ENCODE results near the gene WDR64. TPM values are rescaled to one million over a fixed set of nuclear protein-coding genes. Genes with fewer than 3 reads are reported as not detected.
"Not testable (repeated sequence)": the region's sequence is repeated elsewhere in the genome, so short reads cannot be mapped to it uniquely, and the experiment has no call there.

WDR64 gene
- total RNA-seq, 1 experiment from 2014 or later: not detected

- Histone ChIP-seq H2AFZ (ENCODE audit: low read length) (no peak overlapping the region), H3K79me2 (ENCODE audit: low read length) (no peaks in the 10 kb centered on the region), H3K36me3 (ENCODE audit: low read depth, low read length) (no peaks in the 10 kb centered on the region), H3K9me2 (replicated peaks; ENCODE audit: low read length) (no peaks in the 10 kb centered on the region), H3K27ac (ENCODE audit: low read length) (peak overlapping the region; percentile 48), H3K4me2 (ENCODE audit: low read length) (peak overlapping the region; percentile 23), H3K9ac (ENCODE audit: low read length) (no peak overlapping the region; the same call in 1 of the 2 replicates), H3F3A (ENCODE audit: low read length, unreplicated experiment) (no peaks in the 10 kb centered on the region), H3K4me3 (ENCODE audit: low read length) (no peak overlapping the region), H3K9me3 (ENCODE audit: low read length) (no peaks in the 10 kb centered on the region), H3K4me1 (ENCODE audit: insufficient read depth, low read length) (peaks cover 36% of the 10 kb centered on the region), H3K27me3 (ENCODE audit: low read length) (no peaks in the 10 kb centered on the region), H4K20me1 (ENCODE audit: low read length) (no peaks in the 10 kb centered on the region)
- peak; percentile 71 for ATAC-seq
- TF ChIP-seq CTCF (conservative IDR thresholded peaks at IDR 0.05; ENCODE audit: low read depth, low read length) (no peak), EZH2phosphoT487 (IDR thresholded peaks at IDR 0.05; ENCODE audit: borderline replicate concordance, low read length) (no peak), EZH2 (IDR thresholded peaks at IDR 0.05; ENCODE audit: low read length, unreplicated experiment) (no peak)
- intact Hi-C loops (cut with micrococcal nuclease): no loop called here
- peak; percentile 71 for DNase-seq
- POLR2A ChIA-PET (ENCODE audit: unreplicated experiment): interaction anchor here (0.7 kb wide), 1 partner anchor 14 kb away, joined by 6 read pairs; no protein-coding TSS in a partner anchor
- CTCF ChIA-PET: interaction anchor here (0.6 kb wide), 1 partner anchor 50 kb away, joined by 3 read pairs; no protein-coding TSS in a partner anchor
- BruUV-seq (replicated peaks): no TSS peak
Observed at GRCh38 chr1:241654641-241655040, 2.6 kb downstream of the WDR64 start.

- Histone ChIP-seq H3K4me2 (ENCODE audit: low read length) (peak overlapping the region; percentile 27), H2AFZ (ENCODE audit: low read length) (no peak overlapping the region), H3K27ac (ENCODE audit: low read length) (peak overlapping the region; percentile 26), H3K9ac (ENCODE audit: low read length) (no peak overlapping the region), H3K79me2 (ENCODE audit: low read length) (no peaks in the 10 kb centered on the region), H3K4me1 (ENCODE audit: insufficient read depth, low read length) (peaks cover 36% of the 10 kb centered on the region), H3K9me2 (replicated peaks; ENCODE audit: low read length) (no peaks in the 10 kb centered on the region), H4K20me1 (ENCODE audit: low read length) (no peaks in the 10 kb centered on the region), H3K4me3 (ENCODE audit: low read length) (no peak overlapping the region), H3K36me3 (ENCODE audit: low read depth, low read length) (no peaks in the 10 kb centered on the region), H3K27me3 (ENCODE audit: low read length) (no peaks in the 10 kb centered on the region), H3F3A (ENCODE audit: low read length, unreplicated experiment) (no peaks in the 10 kb centered on the region), H3K9me3 (ENCODE audit: low read length) (no peaks in the 10 kb centered on the region)
- intact Hi-C loops (cut with micrococcal nuclease): loop anchor here (1.0 kb wide), 2 partner anchors 44 to 47 kb away; no protein-coding TSS in a partner anchor
- TF ChIP-seq CTCF (conservative IDR thresholded peaks at IDR 0.05; ENCODE audit: low read depth, low read length): no peak
- no peak for TF ChIP-seq EZH2phosphoT487 (IDR thresholded peaks at IDR 0.05; ENCODE audit: borderline replicate concordance, low read length)
- TF ChIP-seq EZH2 (IDR thresholded peaks at IDR 0.05; ENCODE audit: low read length, unreplicated experiment): no peak
- no TSS peak for BruUV-seq (replicated peaks)
- DNase-seq (peak; percentile 76), ATAC-seq (peak; percentile 68)
- ChIA-PET CTCF (no interaction called here), POLR2A (ENCODE audit: unreplicated experiment) (interaction anchor here (0.6 to 0.7 kb wide), 2 partner anchors 138 to 190 kb away, joined by 11 to 12 read pairs; partner anchors contain the start of genes EXO1 and FH)
Observed at GRCh38 chr1:241658081-241658793, 6.2 kb downstream of the WDR64 start.

- H3K27me3 ChIP-seq (ENCODE audit: low read length); H3K36me3 ChIP-seq (ENCODE audit: low read depth, low read length); H3K79me2 ChIP-seq (ENCODE audit: low read length); DNase-seq; ATAC-seq; intact Hi-C loops (cut with micrococcal nuclease); H3K4me3 ChIP-seq (ENCODE audit: low read length); H2AFZ ChIP-seq (ENCODE audit: low read length); CTCF ChIA-PET; H3K9me3 ChIP-seq (ENCODE audit: low read length); H3K9ac ChIP-seq (ENCODE audit: low read length); POLR2A ChIA-PET (ENCODE audit: unreplicated experiment); BruUV-seq (replicated peaks); H4K20me1 ChIP-seq (ENCODE audit: low read length); H3K9me2 ChIP-seq (replicated peaks; ENCODE audit: low read length); H3F3A ChIP-seq (ENCODE audit: low read length, unreplicated experiment): not testable (repeated sequence)
- peaks cover 33% of the 10 kb centered on the region for H3K4me1 ChIP-seq (ENCODE audit: insufficient read depth, low read length)
- H3K4me2 ChIP-seq (ENCODE audit: low read length): peak overlapping the region; percentile 27
- H3K27ac ChIP-seq (ENCODE audit: low read length): peak overlapping the region; percentile 26
Observed at GRCh38 chr1:241659016-241659415, 6.9 kb downstream of the WDR64 start.
